Stimulated activated CD4-positive, alpha-beta T cell treated with anti-CD3 and anti-CD28 coated beads, TNF-alpha, amount 100 ng/mL, for 24 hours (primary cell): ENCODE measurements around the gene RO60.

Source experiments
- DNase-seq, 3 experiments: peaks; one replicate each; pipeline ENCODE4 v3.0.0-alpha.2; 2020; ENCODE audit warnings: low read depth in 3 of 3

RO60 gene

DNA sequence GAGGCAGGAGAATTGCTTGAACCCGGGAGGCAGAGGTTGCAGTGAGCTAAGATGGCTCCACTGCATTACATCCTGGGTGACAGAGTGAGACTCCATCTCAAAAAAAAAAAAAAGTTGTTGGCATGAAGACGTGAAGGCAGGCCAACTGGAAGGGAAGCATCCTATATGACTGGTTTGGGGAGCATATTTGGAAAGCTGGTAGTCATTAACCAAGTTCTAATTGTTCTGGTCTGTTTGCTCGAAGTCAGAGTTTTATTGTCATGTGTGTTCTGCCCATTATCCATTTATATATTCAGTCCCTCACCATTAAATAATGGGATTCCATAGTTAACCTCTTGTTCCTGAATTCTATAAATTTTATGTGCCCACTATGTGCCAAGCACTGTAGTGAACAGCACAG is 49.1 kb downstream of the RO60 start:
- no peak for DNase-seq
